ENCODE measurements around the gene MLN.

Gene MLN

DNA sequence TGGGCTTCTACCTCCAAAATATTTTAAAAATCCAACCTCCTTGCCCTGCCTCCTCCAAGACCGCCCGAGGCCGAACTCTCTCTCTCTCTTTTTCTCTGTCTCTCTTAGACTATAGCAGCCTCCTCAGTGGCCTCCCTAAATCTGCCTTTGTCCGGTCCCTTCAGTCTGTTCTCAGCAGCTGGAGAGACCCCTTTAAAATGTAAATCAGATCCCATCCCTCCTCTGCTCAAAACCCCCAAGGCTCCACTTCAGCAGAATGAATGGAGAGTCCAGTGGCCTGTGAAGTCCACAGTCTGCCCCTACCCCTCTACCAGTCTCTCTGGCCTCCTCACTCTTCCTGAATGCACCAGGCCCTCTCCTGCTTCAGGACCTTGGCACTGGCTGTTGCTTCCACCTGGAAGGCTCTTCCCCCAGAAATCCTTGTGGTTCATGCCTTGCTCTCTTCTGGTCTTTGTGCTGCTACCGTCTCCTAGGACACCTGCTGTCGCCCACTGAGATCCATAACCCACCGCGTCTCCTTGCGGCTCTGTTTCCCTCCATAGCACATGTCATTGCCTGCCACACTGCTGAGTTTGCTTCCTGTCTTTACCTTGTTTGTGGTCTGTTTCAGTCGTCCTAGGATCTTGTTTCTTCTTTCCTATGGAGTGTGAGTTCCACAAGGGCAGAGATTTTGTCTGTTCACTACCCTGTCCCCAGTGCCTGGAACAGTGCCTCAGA lies 6.0 kb downstream of the MLN start:
- 59% methylated on average over 10 of the region's 10 CpGs for WGBS
- H3K27me3 ChIP-seq (ENCODE audit: insufficient read depth, low read length): no peaks in the 10 kb centered on the region
- H3K9ac ChIP-seq (ENCODE audit: low read depth, low read length): no peak overlapping the region
- H3K36me3 ChIP-seq (ENCODE audit: insufficient read depth, low read length): no peaks in the 10 kb centered on the region
- no peak overlapping the region for H3K4me3 ChIP-seq (ENCODE audit: low read length)
- no peaks in the 10 kb centered on the region for H3K9me3 ChIP-seq (ENCODE audit: insufficient read depth, low read depth, low read length)
- no peak overlapping the region for H3K27ac ChIP-seq (ENCODE audit: low read depth, low read length)
- H3K4me1 ChIP-seq (ENCODE audit: insufficient read depth, low read length): peaks cover 34% of the 10 kb centered on the region

DNA sequence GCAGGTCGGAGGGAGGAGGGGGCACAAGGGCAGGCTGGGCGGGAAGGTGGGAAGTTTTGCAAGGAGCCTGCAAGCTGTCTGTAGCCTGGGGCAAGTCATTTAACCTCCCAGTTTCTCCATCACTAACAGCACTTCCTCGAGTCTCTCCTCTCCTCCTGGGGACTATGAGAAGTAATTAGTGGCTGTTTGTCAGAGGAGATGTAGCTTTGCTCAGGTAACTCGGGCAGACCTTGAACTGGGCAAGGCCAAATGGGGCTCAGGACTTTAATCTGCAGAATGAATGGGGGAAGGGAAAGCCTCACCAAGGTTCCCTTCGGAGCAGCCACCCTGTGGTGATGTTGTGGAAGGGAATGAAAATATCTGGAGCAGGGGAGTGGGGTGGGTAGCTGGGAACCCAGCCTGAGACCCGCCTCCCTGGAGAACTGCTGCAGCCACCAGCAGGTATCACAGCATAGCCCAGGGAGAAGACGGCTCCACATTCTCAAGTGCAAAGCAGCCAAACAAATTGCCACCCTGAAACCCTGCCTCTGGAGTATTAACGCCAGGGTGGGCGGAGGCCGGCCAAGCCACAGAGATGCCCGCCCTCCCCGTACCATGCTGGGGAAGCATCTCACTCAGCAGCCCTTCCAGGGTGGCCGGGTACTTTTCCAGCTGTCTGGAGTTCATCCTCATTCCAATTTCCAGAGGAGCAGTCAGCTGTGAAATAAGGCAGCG lies 8.7 kb downstream of the MLN start:
- Histone ChIP-seq H3K4me1 (ENCODE audit: insufficient read depth, low read length) (peaks cover 48% of the 10 kb centered on the region), H3K9ac (ENCODE audit: low read depth, low read length) (no peak overlapping the region), H3K9me3 (ENCODE audit: insufficient read depth, low read depth, low read length) (no peaks in the 10 kb centered on the region), H3K4me3 (ENCODE audit: low read length) (no peak overlapping the region), H3K27ac (ENCODE audit: low read depth, low read length) (peak overlapping the region; percentile 41; the same call in 1 of the 2 replicates), H3K27me3 (ENCODE audit: insufficient read depth, low read length) (no peaks in the 10 kb centered on the region), H3K36me3 (ENCODE audit: insufficient read depth, low read length) (no peaks in the 10 kb centered on the region)
- WGBS: 50% methylated on average over 13 of the region's 14 CpGs

DNA sequence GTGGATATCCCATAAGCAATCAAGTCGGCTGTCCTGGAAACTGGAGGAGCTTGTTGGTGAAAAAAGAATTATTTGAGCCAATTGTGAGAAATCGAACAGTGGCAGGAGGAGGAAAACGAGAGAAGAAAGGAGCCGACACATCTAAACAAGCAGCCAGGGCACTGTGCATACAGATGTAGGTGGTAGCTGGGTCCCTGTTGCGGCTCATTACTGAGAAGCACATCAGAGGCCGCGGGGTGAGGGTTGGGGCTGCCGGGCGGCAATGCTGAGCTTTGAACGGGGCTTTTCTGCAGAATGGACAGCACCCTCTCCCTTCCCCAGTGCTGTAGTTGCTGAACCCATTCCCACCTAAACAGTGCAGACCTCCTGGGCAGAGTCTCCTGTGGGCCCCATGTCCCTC lies 10.8 kb downstream of the MLN start:
- Histone ChIP-seq H3K9ac (ENCODE audit: low read depth, low read length) (no peak overlapping the region), H3K4me3 (ENCODE audit: low read length) (no peak overlapping the region), H3K4me1 (ENCODE audit: insufficient read depth, low read length) (peaks cover 54% of the 10 kb centered on the region), H3K27me3 (ENCODE audit: insufficient read depth, low read length) (no peaks in the 10 kb centered on the region), H3K36me3 (ENCODE audit: insufficient read depth, low read length) (no peaks in the 10 kb centered on the region), H3K9me3 (ENCODE audit: insufficient read depth, low read depth, low read length) (no peaks in the 10 kb centered on the region), H3K27ac (ENCODE audit: low read depth, low read length) (no peak overlapping the region)
- 83% methylated on average over 10 of the region's 10 CpGs for WGBS

DNA sequence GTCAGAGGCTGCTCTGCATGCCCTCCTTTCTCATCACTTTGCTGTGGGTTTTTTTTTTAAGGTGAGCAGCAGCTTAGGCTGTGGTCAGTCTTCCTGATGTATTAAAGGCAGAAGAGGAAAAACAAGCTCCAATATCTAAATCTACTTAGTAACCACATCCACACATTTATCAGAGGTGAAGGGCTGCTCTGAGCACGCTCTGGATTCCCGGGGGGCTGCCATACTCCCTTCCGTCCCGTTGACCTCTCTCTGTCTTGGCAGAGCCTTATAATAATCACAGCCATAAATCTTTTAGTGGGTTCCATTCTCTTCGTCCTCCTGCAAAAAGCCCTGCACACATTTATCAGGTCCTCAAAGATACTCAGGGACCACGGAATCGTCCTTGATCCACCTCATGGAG lies 12.2 kb downstream of the MLN start:
- WGBS: 92% methylated on average over 7 of the region's 7 CpGs

DNA sequence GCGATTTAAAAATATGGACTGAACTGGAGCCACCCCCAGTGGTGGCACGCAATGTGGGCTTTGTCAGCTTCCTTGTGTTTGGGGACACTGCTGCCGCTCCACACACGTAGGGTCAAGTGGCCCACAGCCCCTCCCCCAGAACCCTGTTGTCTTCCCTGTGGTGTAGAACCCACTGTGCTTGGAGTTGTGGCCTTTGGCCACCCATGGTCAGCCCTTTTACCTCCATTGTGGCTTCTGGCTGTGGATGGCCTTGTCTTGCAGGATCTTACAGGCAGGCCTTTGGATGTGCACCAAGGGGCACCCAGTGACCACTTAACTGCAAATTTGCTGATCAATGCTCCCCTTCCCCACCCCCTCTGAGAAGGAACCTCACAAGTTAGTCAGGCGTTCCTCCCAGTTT lies 12.9 kb downstream of the MLN start:
- 77% methylated on average over 5 of the region's 5 CpGs for WGBS
- Histone ChIP-seq H3K9me3 (ENCODE audit: insufficient read depth, low read depth, low read length) (no peaks in the 10 kb centered on the region), H3K27ac (ENCODE audit: low read depth, low read length) (peak overlapping the region; percentile 25; the same call in 1 of the 2 replicates), H3K27me3 (ENCODE audit: insufficient read depth, low read length) (no peaks in the 10 kb centered on the region), H3K36me3 (ENCODE audit: insufficient read depth, low read length) (0 out of 2 replicates have a peak, but pooled peaks cover 5% of the 10 kb centered on the region), H3K4me3 (ENCODE audit: low read length) (no peak overlapping the region), H3K9ac (ENCODE audit: low read depth, low read length) (no peak overlapping the region), H3K4me1 (ENCODE audit: insufficient read depth, low read length) (peaks cover 65% of the 10 kb centered on the region)

More for the DNA sequence above, 12.2 kb downstream of the MLN start:
- H3K4me3 ChIP-seq (ENCODE audit: low read length): no peak overlapping the region
- H3K36me3 ChIP-seq (ENCODE audit: insufficient read depth, low read length): 0 out of 2 replicates have a peak, but pooled peaks cover 3% of the 10 kb centered on the region
- H3K27me3 ChIP-seq (ENCODE audit: insufficient read depth, low read length): no peaks in the 10 kb centered on the region
- no peaks in the 10 kb centered on the region for H3K9me3 ChIP-seq (ENCODE audit: insufficient read depth, low read depth, low read length)
- H3K4me1 ChIP-seq (ENCODE audit: insufficient read depth, low read length): peaks cover 58% of the 10 kb centered on the region
- H3K27ac ChIP-seq (ENCODE audit: low read depth, low read length): peak overlapping the region; percentile 25; the same call in 1 of the 2 replicates
- H3K9ac ChIP-seq (ENCODE audit: low read depth, low read length): no peak overlapping the region

DNA sequence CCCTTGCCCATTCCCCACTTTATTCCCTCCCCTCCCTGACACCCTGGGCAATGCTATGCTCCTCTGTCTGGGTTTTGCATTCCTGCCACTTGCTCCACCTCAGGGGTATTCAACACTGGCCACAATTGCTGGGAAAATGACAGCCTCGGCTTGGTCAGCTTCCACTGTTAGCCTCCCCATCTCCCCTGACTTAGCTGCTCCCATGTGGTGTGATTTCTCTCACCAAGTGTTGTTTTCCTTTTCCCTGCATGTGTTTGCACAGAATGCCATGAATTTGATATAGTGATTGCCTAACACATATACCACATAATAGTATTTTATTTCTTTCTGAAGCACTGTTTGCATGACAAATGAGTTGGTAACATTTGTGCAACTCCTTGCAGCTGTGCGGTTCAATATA lies 13.4 kb downstream of the MLN start:
- H3K4me1 ChIP-seq (ENCODE audit: insufficient read depth, low read length): peaks cover 68% of the 10 kb centered on the region
- H3K27ac ChIP-seq (ENCODE audit: low read depth, low read length): peak overlapping the region; percentile 3; the same call in 1 of the 2 replicates
- H3K27me3 ChIP-seq (ENCODE audit: insufficient read depth, low read length): no peaks in the 10 kb centered on the region
- no peak overlapping the region for H3K9ac ChIP-seq (ENCODE audit: low read depth, low read length)
- no peaks in the 10 kb centered on the region for H3K9me3 ChIP-seq (ENCODE audit: insufficient read depth, low read depth, low read length)
- no peak overlapping the region for H3K4me3 ChIP-seq (ENCODE audit: low read length)
- H3K36me3 ChIP-seq (ENCODE audit: insufficient read depth, low read length): peaks cover 10% of the 10 kb centered on the region; the same call in 1 of the 2 replicates
- WGBS: 67% methylated on average over 2 of the region's 2 CpGs

DNA sequence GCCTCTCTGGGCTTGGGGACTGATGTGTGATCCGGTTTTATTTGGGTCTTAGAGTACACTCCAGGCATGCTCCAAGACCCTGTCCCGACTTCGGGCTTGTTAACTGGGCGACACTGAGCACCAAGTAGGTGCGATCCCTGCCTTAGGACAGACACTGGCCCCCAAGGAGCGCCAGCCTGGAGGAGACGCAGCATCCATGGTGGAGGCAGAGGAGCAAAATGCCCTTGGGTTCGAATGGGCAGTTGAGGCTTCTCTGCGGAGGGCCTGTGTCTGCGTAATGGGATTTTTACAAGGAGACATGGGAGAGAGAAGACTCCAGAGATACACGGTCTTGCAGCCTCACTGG lies 14.3 kb downstream of the MLN start:
- H3K4me1 ChIP-seq (ENCODE audit: insufficient read depth, low read length): peaks cover 63% of the 10 kb centered on the region
- H3K27me3 ChIP-seq (ENCODE audit: insufficient read depth, low read length): no peaks in the 10 kb centered on the region
- H3K36me3 ChIP-seq (ENCODE audit: insufficient read depth, low read length): peaks cover 16% of the 10 kb centered on the region
- WGBS: 90% methylated on average over 11 of the region's 11 CpGs
- H3K9me3 ChIP-seq (ENCODE audit: insufficient read depth, low read depth, low read length): no peaks in the 10 kb centered on the region
- H3K27ac ChIP-seq (ENCODE audit: low read depth, low read length): peak overlapping the region; percentile 72
- peak overlapping the region; percentile 83 for H3K4me3 ChIP-seq (ENCODE audit: low read length)
- peak overlapping the region; percentile 24 for H3K9ac ChIP-seq (ENCODE audit: low read depth, low read length)

DNA sequence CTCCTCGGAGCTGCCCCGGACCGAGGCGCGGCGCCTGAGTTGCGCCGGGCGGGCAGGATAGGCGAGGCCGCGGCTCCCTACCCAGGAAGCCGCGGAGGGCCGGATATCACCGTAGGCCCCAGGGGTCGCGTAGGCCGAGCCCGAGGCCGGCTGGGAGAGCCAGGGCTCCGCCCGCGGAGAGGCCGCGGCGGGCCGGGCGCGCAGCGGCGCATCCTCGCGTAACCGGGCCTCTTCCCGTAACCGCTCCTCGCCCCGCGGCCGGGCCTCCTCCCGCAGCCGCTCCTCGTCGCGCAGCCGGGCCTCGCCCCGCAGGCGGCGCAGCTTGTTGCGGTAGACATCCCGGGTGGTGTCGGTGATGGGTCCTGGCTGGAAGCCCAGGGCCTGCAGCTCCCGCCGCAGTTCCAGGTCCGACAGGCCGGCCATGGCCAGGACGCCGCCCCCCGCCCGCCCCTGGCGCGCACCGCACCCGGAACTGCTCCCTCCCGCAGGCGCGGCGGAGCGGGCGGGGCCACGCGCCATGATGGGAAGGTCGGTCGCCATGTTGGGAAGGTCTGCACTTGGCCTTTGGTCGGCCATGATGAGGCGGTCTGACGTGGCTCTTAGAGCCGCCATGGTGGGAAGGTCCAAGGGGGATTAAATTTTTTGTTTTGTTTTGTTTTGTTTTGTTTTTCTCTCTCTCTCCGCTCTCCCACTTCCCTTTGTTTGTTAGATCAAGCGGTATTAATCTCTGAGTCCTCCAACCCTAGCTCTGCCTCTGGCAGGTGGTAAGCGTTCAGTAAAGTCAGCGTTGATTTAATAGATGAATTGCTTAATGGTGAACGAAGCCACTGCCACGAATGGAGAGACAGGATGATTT lies 14.9 kb downstream of the MLN start, which contains the start of gene LEMD2:
TSS of gene LEMD2 (minus strand) at position 437 of the 856 bp plus-strand sequence. CDS start at position 423, 14 bp downstream.
- Histone ChIP-seq H3K9me3 (ENCODE audit: insufficient read depth, low read depth, low read length) (no peaks in the 10 kb centered on the region), H3K4me1 (ENCODE audit: insufficient read depth, low read length) (peaks cover 60% of the 10 kb centered on the region), H3K9ac (ENCODE audit: low read depth, low read length) (peak within 1 kb of the TSS; percentile 86), H3K27ac (ENCODE audit: low read depth, low read length) (peak within 1 kb of the TSS; percentile 80), H3K36me3 (ENCODE audit: insufficient read depth, low read length) (peaks cover 21% of the 10 kb centered on the region), H3K4me3 (ENCODE audit: low read length) (peak within 1 kb of the TSS; percentile 83), H3K27me3 (ENCODE audit: insufficient read depth, low read length) (no peaks in the 10 kb centered on the region)
- 5% methylated on average over 86 of the region's 86 CpGs for WGBS

DNA sequence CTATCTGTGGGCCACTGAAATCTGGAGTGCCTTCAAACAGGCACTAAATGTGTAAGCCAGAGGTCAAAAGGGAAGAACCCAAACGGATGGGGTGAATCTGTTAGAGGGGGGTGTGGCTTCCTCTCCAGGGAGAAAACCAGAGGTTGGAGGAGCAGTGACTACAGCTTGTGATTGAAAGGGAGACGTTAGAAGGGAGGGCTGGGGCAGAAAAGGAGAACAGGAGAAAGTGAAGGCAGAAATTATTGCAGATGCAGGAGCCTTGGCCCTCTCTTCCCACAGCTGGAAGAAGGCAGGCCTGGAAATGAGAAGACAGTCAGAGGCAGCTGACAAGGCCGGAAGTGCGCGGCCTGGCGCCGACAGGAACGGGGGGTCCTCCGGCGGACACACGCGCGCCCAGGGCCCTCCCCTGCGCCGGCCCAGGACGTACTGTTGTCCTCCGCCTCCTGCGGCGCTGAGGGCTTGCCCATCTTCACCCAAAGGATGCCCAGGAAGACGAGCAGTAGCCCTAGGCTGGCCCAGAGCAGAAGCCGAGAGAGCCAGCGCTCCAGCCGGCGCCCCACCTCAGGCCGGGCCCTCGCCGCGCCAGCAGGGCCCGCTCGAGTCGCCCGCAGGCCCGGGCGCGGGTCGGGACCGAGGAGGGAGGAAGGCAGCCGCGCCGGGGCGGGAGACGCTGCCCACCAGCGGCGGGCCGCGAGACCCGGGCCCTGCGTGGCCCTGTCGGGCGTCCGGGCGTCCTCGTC lies 15.7 kb downstream of the MLN start:
- Histone ChIP-seq H3K36me3 (ENCODE audit: insufficient read depth, low read length) (peaks cover 29% of the 10 kb centered on the region), H3K27me3 (ENCODE audit: insufficient read depth, low read length) (no peaks in the 10 kb centered on the region), H3K9me3 (ENCODE audit: insufficient read depth, low read depth, low read length) (no peaks in the 10 kb centered on the region), H3K4me3 (ENCODE audit: low read length) (peak overlapping the region; percentile 83), H3K9ac (ENCODE audit: low read depth, low read length) (peak overlapping the region; percentile 86), H3K27ac (ENCODE audit: low read depth, low read length) (peak overlapping the region; percentile 80), H3K4me1 (ENCODE audit: insufficient read depth, low read length) (peaks cover 59% of the 10 kb centered on the region)
- WGBS: under 1% methylated on average over 53 of the region's 53 CpGs

DNA sequence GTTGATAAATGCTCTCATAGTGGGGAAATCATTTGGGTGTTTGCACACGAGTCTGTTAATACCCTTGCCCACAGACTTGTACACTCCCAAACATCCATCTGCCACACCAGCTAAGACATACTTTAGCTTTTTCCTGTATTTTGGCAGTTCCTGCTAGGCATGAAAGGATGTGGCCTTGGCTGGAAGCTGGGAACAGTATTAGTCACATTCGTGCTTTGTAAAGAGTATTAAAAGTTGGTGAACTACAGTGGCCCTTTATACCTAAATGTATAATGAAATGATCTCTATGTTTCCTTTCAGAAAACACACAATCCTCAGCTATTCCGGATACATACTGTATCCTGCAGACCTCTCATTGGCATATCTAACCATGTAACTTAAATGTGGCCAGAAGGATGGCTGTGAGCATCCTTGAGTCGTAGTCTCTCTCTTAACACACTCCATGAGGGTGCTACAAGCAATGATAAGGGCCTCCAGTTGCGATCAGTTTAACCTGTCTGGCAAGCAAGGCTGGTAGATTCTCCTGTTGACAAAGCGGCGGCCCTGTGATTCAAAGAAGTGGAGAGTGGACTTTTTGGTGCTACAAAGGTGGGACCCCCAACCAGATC lies 16.4 kb downstream of the MLN start:
- H3K4me3 ChIP-seq (ENCODE audit: low read length): peak overlapping the region; percentile 83
- H3K9ac ChIP-seq (ENCODE audit: low read depth, low read length): peak overlapping the region; percentile 86; the same call in 1 of the 2 replicates
- WGBS: 85% methylated on average over 7 of the region's 7 CpGs
- H3K9me3 ChIP-seq (ENCODE audit: insufficient read depth, low read depth, low read length): no peaks in the 10 kb centered on the region
- H3K36me3 ChIP-seq (ENCODE audit: insufficient read depth, low read length): peaks cover 35% of the 10 kb centered on the region
- H3K4me1 ChIP-seq (ENCODE audit: insufficient read depth, low read length): peaks cover 56% of the 10 kb centered on the region
- H3K27me3 ChIP-seq (ENCODE audit: insufficient read depth, low read length): no peaks in the 10 kb centered on the region
- peak overlapping the region; percentile 80 for H3K27ac ChIP-seq (ENCODE audit: low read depth, low read length)
